PFSK-1 (cell line): ENCODE results near the gene MAEA.

Experiments
- FOXP2 ChIP-seq: optimal IDR thresholded peaks from 2 replicates; pipeline ENCODE3; 2011; ENCODE audit warnings: borderline replicate concordance, control low read depth, inconsistent platforms; ENCODE audit not compliant: insufficient read depth; ENCODE audit errors: extremely low read length, extremely low read depth
- POLR2AphosphoS5 ChIP-seq: IDR thresholded peaks from 2 replicates; pipeline ENCODE4 v1.6.1; 2012; ENCODE audit warnings: low read depth, mild to moderate bottlenecking, control low read depth, low read length, moderate library complexity
- REST ChIP-seq, 2 experiments: IDR thresholded peaks; 2 replicates each; pipeline versions ENCODE4 v1.6.1 to v1.8.0; 2011 to 2012; ENCODE audit warnings: low read depth in 2 of 2, low read length in 2 of 2, control low read depth in 1 of 2, inconsistent platforms in 1 of 2, mild to moderate bottlenecking in 1 of 2, moderate library complexity in 1 of 2; ENCODE audit not compliant: insufficient read depth in 1 of 2
- SIN3A ChIP-seq: IDR thresholded peaks from 2 replicates; pipeline ENCODE4 v1.6.1; 2012; ENCODE audit warnings: mild to moderate bottlenecking, low read length, moderate library complexity, borderline replicate concordance; ENCODE audit not compliant: insufficient read depth
- TAF1 ChIP-seq: IDR thresholded peaks from 2 replicates; pipeline ENCODE4 v1.6.1; 2012; ENCODE audit warnings: low read length, control low read depth, borderline replicate concordance; ENCODE audit not compliant: insufficient read depth

Gene MAEA

GRCh38 chr4:1361431-1361830 is 71.7 kb downstream of the MAEA start:
- TF ChIP-seq REST (IDR thresholded peaks at IDR 0.05; ENCODE audit: insufficient read depth in 1 of 2, low read depth in 2 of 2, low read length in 2 of 2) (no peak), POLR2AphosphoS5 (no peak), TAF1 (no peak), SIN3A (no peak), FOXP2 (no peak)

- TF ChIP-seq POLR2AphosphoS5 (no peak), REST (IDR thresholded peaks at IDR 0.05; ENCODE audit: insufficient read depth in 1 of 2, low read depth in 2 of 2, low read length in 2 of 2) (no peak), FOXP2 (no peak), TAF1 (no peak), SIN3A (no peak)
Observed at GRCh38 chr4:1362046-1362445, 72.4 kb downstream of the MAEA start.

GRCh38 chr4:1362521-1362920 is 72.8 kb downstream of the MAEA start:
- TF ChIP-seq SIN3A (no peak), REST (IDR thresholded peaks at IDR 0.05; ENCODE audit: insufficient read depth in 1 of 2, low read depth in 2 of 2, low read length in 2 of 2) (no peak), TAF1 (no peak), FOXP2 (no peak), POLR2AphosphoS5 (no peak)

- TF ChIP-seq POLR2AphosphoS5 (no peak), TAF1 (no peak), REST (IDR thresholded peaks at IDR 0.05; ENCODE audit: insufficient read depth in 1 of 2, low read depth in 2 of 2, low read length in 2 of 2) (no peak), SIN3A (no peak), FOXP2 (no peak)
Observed at GRCh38 chr4:1363513-1363912, 73.8 kb downstream of the MAEA start.

GRCh38 chr4:1364217-1364616 is 74.5 kb downstream of the MAEA start:
- no peak for TF ChIP-seq FOXP2
